ENCODE data around the gene ST3GAL4.

DNA sequence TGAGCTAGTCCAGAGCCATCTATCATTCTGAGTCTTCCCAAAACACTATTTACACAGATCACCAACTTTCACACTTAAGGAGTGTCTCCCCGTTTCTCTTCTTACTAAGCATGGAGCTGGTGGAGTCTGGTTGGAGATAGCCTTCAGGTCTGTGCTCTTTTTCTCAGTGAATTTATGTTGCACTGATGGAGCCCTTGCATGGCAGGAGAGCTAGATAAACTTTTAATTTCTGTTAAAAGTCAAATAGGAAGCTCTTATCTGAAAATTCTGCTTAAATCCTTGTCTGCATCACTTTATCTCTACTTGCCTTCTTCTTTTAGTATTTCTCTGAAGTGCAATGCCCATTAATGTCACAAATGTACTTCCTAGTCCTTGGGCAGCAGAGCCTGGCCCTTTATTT, 63.4 kb downstream of the ST3GAL4 start:
- TF ChIP-seq, protein P1, sequence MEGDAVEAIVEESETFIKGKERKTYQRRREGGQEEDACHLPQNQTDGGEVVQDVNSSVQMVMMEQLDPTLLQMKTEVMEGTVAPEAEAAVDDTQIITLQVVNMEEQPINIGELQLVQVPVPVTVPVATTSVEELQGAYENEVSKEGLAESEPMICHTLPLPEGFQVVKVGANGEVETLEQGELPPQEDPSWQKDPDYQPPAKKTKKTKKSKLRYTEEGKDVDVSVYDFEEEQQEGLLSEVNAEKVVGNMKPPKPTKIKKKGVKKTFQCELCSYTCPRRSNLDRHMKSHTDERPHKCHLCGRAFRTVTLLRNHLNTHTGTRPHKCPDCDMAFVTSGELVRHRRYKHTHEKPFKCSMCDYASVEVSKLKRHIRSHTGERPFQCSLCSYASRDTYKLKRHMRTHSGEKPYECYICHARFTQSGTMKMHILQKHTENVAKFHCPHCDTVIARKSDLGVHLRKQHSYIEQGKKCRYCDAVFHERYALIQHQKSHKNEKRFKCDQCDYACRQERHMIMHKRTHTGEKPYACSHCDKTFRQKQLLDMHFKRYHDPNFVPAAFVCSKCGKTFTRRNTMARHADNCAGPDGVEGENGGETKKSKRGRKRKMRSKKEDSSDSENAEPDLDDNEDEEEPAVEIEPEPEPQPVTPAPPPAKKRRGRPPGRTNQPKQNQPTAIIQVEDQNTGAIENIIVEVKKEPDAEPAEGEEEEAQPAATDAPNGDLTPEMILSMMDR (conservative IDR thresholded peaks at IDR 0.05) = no peak
- TF ChIP-seq ZFX (IDR thresholded peaks at IDR 0.05) = no peak
